Thymus (tissue), 11 donors: ENCODE results near the gene SH3RF3. TPM values are rescaled to one million over a fixed set of nuclear protein-coding genes. Genes with fewer than 3 reads are reported as not detected.

Source experiments
- DNase-seq, 9 donors: peaks; one replicate each; pipeline ENCODE4 v3.0.0-alpha.2; 2013; ENCODE audit warnings: low spot score in 9 of 9, low read depth in 6 of 9, missing footprints in 1 of 9
- H3K27ac ChIP-seq, 2 donors: one replicate each; pipeline ENCODE4 v1.5.1; 2013; ENCODE audit warnings: control low read depth in 1 of 2, low read depth in 1 of 2, low read length in 1 of 2, mild to moderate bottlenecking in 1 of 2, moderate library complexity in 1 of 2
- H3K27me3 ChIP-seq, 2 donors: one replicate each; pipeline ENCODE4 v1.5.1; 2013; ENCODE audit warnings: low read length in 1 of 2; ENCODE audit not compliant: control insufficient read depth in 2 of 2, insufficient read depth in 1 of 2
- H3K36me3 ChIP-seq, 2 donors: one replicate each; pipeline ENCODE4 v1.5.1; 2013; ENCODE audit warnings: low read length in 1 of 2, mild to moderate bottlenecking in 1 of 2, moderate library complexity in 1 of 2; ENCODE audit not compliant: control insufficient read depth in 2 of 2, insufficient read depth in 2 of 2
- H3K4me1 ChIP-seq, 2 donors: one replicate each; pipeline ENCODE4 v1.5.1; 2013; ENCODE audit warnings: low read length in 2 of 2; ENCODE audit not compliant: control insufficient read depth in 2 of 2, insufficient read depth in 2 of 2
- H3K4me3 ChIP-seq, 2 donors: one replicate each; pipeline ENCODE4 v1.5.1; 2013; ENCODE audit warnings: low read length in 2 of 2, control low read depth in 1 of 2, mild to moderate bottlenecking in 1 of 2
- H3K9me3 ChIP-seq, 2 donors: one replicate each; pipeline ENCODE4 v1.5.1; 2013; ENCODE audit warnings: low read length in 1 of 2, mild to moderate bottlenecking in 1 of 2; ENCODE audit not compliant: control insufficient read depth in 2 of 2, insufficient read depth in 1 of 2
- WGBS: extraction: QIAGEN DNeasy Blood & Tissue Kit; methylation state at CpG from one replicate; pipeline ENCODE4 v1.1.7; 2013; 5-methylcytosine and 5-hydroxymethylcytosine counted together
- polyA plus RNA-seq: library from polyadenylated mRNA; stranded (reverse); fragments of 200-250 nt; gene quantifications from one replicate; pipeline ENCODE4 v1.2.3, GENCODE V29; 2013
- total RNA-seq: library from RNA; stranded (reverse); fragments of 120-200 nt; gene quantifications from one replicate; pipeline ENCODE4 v1.2.4, GENCODE V29; 2013
- donor health status: healthy.

The SH3RF3 gene
- total and polyA plus RNA-seq, 2 donors = 3.2 to 8.2 TPM

DNA sequence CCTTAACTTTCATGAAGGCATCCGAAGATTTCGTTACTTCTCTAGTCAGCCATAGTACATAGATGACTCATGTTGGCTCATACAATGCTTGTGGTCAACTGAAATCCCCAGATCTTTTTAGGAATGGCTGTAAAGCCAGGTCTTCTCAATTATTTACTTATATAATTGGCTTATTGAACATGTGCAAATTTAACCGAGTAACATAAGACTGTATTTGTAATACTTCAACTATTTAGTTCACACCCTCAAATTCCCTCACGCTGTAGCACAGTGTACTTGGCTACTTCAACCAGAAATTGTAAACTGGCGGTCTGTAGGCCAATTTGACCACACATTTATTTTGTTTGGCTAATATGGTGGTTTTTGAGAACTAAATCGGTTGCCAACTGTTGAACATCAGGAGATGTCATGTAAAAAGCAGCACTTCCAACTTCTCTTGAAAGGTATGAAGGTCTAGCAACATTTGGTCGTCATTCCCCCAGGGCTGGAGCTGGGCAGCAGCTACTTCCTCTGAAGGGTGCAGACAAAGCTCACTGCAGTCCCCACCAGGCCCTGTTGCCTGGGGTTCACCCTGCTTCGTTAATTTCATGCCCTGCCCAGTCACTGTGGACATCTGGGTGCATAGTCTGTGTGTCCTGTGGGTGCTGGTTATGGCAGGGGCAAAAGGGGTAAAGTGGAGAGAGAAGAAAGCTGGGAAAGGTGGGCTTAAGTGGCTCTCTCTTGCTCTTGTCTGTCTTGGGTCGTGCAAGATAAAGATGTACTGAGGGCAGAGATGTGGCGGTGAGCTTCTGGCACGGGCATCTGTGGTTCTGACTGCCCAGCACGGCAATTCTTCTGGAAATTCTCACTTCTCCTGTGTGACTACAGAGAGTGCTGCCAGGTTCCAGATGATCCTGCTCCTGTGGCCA lies 3.2 kb upstream of the SH3RF3 start:
- DNase-seq = no peak
- Histone ChIP-seq H3K27ac (no peak overlapping the region), H3K27me3 (peaks cover 30 to 55% of the 10 kb centered on the region in 2 donors)

DNA sequence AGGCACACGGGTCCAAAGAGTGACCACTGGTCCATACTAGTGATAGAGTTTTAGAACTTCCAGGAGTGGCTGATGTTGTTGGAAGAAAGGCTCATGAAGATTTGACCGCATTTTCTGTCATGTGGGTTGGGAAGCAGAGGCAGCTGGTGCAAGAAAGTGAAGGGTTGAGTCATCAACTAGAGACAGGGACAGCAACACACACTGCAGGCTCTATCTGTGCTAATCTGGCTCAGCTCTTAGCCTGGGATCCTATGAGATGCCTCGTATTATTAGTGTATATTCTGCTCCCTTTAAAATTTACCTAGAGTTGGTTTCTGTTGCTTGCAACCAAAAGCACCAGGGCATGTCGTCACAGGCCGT lies 2.5 kb upstream of the SH3RF3 start:
- 93% methylated on average over 5 of the region's 5 CpGs for WGBS
- Histone ChIP-seq H3K27ac (no peak overlapping the region), H3K36me3 (no peaks in the 10 kb centered on the region), H3K27me3 (peaks cover 36 to 62% of the 10 kb centered on the region in 2 donors), H3K4me3 (no peak overlapping the region), H3K4me1 (peaks cover 0 to 5% of the 10 kb centered on the region in 2 donors), H3K9me3 (peaks cover 0 to 4% of the 10 kb centered on the region in 2 donors)
- no peak for DNase-seq

More for the DNA sequence above, 3.2 kb upstream of the SH3RF3 start:
- Histone ChIP-seq H3K4me3 (no peak overlapping the region), H3K9me3 (peaks cover 0 to 4% of the 10 kb centered on the region in 2 donors), H3K4me1 (peaks cover 0 to 5% of the 10 kb centered on the region in 2 donors), H3K36me3 (no peaks in the 10 kb centered on the region)
- 92% methylated on average over 12 of the region's 12 CpGs for WGBS

DNA sequence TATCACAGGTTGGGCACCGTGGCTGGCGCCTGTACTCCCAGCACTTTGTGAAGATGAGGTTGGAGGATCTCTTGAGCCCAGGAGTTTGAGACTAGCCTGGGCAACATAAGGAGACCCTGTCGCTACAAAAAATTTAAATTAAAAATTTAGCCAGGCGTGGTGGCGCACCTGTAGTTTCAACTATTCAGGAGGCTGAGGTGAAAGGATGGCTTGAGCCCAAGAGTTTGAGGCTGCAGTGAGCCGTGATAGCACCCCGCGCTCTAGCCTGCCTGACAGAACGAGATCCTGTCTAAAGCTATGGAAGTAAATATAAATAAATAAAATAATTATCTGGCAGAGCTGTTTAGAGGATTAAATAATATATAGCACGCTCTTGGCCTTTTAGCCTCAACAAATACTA lies 1.4 kb upstream of the SH3RF3 start:
- no peak for DNase-seq
- H3K36me3 ChIP-seq = no peaks in the 10 kb centered on the region
- H3K27ac ChIP-seq = no peak overlapping the region
- peaks cover 44 to 68% of the 10 kb centered on the region in 2 donors for H3K27me3 ChIP-seq
- peaks cover 0 to 4% of the 10 kb centered on the region in 2 donors for H3K9me3 ChIP-seq
- H3K4me1 ChIP-seq = peaks cover 0 to 5% of the 10 kb centered on the region in 2 donors
- peak overlapping the region in 1 of 2 donors; percentile 55 for H3K4me3 ChIP-seq
- 91% methylated on average over 10 of the region's 10 CpGs for WGBS

DNA sequence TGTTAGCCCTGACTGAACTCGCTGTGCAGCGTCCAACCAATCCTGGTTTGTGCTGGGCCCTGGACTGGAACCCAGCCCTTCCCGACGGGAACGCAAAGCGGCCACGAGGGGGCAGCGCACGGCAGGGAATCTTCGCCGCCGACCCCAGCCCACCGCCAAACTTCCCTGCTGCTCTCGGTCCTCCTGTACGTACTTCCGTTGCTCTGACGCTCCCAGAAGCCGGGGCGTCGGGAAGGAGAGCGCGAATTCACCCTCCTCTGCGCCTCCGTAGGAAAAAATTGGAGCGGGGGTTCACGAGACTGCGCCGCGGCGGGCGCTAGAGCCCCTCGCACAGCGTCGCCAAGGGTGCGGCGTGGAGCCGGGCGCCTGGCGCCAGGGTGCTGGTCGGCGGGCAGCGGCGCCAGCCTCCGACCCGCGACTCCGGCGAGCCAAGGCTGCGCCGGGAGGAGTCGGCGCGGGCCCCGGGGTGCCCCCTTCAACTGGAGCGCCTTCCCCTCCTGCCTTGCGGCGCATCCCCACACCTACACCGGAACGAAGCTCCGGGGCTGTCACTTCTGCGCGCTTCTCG lies 873 bp upstream of the SH3RF3 start:
- H3K4me3 ChIP-seq = peak overlapping the region; percentile 46 to 55
- H3K4me1 ChIP-seq = peaks cover 0 to 5% of the 10 kb centered on the region in 2 donors
- no peaks in the 10 kb centered on the region for H3K36me3 ChIP-seq
- peak; percentile 11 to 73 (median 47) for DNase-seq
- WGBS = 1% methylated on average over 63 of the region's 63 CpGs
- peak overlapping the region in 1 of 2 donors; percentile 52 for H3K27ac ChIP-seq
- peaks cover 0 to 4% of the 10 kb centered on the region in 2 donors for H3K9me3 ChIP-seq
- peaks cover 48 to 71% of the 10 kb centered on the region in 2 donors for H3K27me3 ChIP-seq

DNA sequence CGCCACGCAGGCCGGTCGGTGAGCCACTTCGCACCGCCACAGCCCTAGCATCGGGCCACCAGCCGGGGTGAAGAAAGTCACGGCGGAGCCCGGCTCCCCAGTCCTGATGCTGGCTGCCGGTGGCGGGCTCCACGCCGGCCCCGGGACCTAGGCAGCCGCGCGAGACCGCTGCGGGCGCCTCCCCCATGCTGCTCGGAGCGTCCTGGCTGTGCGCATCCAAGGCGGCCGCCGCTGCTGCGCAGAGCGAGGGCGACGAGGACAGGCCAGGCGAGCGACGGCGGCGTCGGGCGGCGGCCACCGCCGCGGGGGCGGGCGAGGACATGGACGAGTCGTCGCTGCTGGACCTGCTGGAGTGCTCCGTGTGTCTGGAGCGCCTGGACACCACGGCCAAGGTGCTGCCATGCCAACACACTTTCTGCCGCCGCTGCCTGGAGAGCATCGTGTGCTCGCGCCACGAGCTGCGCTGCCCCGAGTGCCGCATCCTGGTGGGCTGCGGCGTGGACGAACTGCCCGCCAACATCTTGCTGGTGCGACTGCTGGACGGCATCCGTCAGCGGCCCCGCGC lies 433 bp downstream of the SH3RF3 start:
- 4% methylated on average over 70 of the region's 70 CpGs for WGBS
- H3K36me3 ChIP-seq = no peaks in the 10 kb centered on the region

DNA sequence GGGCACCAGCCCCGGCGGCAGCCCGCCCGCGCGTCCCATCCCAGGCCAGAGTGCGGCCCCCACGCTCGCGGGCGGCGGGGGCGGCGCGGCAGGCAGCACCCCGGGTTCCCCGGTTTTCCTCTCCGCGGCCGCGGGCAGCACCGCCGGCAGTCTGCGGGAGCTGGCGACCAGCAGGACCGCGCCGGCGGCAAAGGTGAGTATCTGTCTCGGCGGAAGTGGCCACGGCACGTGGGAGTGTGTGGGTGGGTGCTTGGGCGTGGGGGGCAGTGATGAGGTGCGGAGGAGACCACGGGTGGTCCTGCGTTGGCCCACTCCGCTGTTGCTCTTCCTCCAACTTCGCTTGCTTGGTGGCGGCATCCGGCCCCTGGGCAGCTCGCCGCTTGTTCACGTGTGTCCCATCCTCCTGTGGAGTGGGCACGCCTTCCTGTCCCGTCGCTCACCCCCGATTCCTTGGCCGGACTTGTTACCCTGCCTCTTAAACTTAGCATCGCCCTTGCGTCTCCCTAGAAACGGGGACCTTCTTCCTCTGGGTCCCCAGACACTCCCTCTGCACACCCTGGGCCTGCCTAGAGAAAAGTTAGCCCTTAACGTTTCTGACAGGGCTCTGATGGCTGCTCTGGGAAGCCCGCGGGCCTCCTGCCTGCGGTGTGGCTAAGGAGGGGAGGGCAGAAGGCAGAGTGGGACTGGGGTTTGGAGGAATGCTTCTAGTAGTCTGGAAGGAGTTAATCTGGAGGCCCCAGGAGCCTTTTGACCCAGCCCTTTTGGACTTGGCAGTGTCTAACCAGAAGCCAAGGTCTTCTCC lies 1.1 kb downstream of the SH3RF3 start:
- Histone ChIP-seq H3K36me3 (no peaks in the 10 kb centered on the region), H3K4me1 (peaks cover 0 to 5% of the 10 kb centered on the region in 2 donors), H3K9me3 (peaks cover 0 to under 1% of the 10 kb centered on the region in 2 donors), H3K27ac (no peak overlapping the region), H3K4me3 (peak overlapping the region; percentile 15 to 55), H3K27me3 (peaks cover 48 to 83% of the 10 kb centered on the region in 2 donors)
- no peak for DNase-seq
- 26% methylated on average over 56 of the region's 56 CpGs for WGBS

More for the DNA sequence above, 433 bp downstream of the SH3RF3 start:
- no peak for DNase-seq
- H3K9me3 ChIP-seq = peaks cover 0 to 4% of the 10 kb centered on the region in 2 donors
- no peak overlapping the region for H3K27ac ChIP-seq
- peaks cover 0 to 5% of the 10 kb centered on the region in 2 donors for H3K4me1 ChIP-seq
- H3K27me3 ChIP-seq = peaks cover 48 to 80% of the 10 kb centered on the region in 2 donors
- H3K4me3 ChIP-seq = peak overlapping the region in 1 of 2 donors; percentile 55

DNA sequence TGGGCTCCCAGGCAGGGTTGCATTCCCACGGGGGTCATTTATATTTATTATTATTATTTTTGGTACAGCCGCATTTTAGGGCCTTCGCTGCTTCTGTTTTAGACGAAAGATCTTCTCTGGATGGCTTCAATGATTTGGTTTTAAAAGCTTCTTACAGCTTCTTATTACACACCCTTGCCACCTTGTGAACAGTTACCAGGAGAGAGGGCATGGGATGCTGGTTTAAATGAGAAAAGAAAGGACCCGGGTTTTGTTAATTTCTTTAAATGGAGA lies 1.7 kb downstream of the SH3RF3 start:
- 94% methylated on average over 5 of the region's 5 CpGs for WGBS
- no peak for DNase-seq
- H3K4me1 ChIP-seq = peaks cover 0 to 5% of the 10 kb centered on the region in 2 donors
- H3K27ac ChIP-seq = no peak overlapping the region
- H3K9me3 ChIP-seq = no peaks in the 10 kb centered on the region
- no peaks in the 10 kb centered on the region for H3K36me3 ChIP-seq
- peaks cover 48 to 88% of the 10 kb centered on the region in 2 donors for H3K27me3 ChIP-seq
- peak overlapping the region; percentile 15 to 55 for H3K4me3 ChIP-seq

DNA sequence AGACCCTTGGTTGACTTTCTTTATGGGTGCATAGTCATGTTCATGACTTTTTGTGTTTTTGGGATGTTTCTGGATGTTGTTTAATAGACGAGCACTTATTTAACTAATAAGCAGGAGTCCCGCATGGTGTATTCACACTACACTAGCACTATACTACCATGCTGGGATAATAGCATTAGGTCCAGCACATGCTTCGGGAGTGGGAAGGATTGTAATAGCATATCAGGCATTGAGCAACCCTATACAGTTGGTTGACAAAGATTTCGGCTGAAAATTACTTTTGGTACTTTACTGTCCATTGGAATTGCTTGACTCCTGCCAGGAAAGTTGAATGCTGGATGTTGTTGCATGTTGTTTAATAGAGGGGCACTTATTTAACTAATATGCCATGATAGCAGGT lies 2.8 kb downstream of the SH3RF3 start:
- DNase-seq = no peak
- peaks cover 48 to 87% of the 10 kb centered on the region in 2 donors for H3K27me3 ChIP-seq
- no peaks in the 10 kb centered on the region for H3K9me3 ChIP-seq
- 95% methylated on average over 4 of the region's 4 CpGs for WGBS
- H3K36me3 ChIP-seq = no peaks in the 10 kb centered on the region
- H3K27ac ChIP-seq = no peak overlapping the region
- H3K4me3 ChIP-seq = no peak overlapping the region
- peaks cover 0 to 5% of the 10 kb centered on the region in 2 donors for H3K4me1 ChIP-seq
